BE2C (cell line): ENCODE data around the gene PKP2.
"Not testable (repeated sequence)": the region's sequence is repeated elsewhere in the genome, so short reads cannot be mapped to it uniquely, and the experiment has no call there.

Experiments
- DNase-seq: peaks from one replicate; pipeline ENCODE4 v3.0.0-alpha.2; 2020
- H3K27me3 ChIP-seq: fragments of 250-450 bp; sonication (Bioruptor Pico); 2 replicates; pipeline ENCODE4 v1.5.1; 2020; ENCODE audit warnings: mild to moderate bottlenecking
- H3K36me3 ChIP-seq: fragments of 250-450 bp; sonication (Bioruptor Pico); 2 replicates; pipeline ENCODE4 v1.5.1; 2020; ENCODE audit warnings: mild to moderate bottlenecking
- H3K4me1 ChIP-seq: fragments of 250-450 bp; sonication (Bioruptor Pico); 2 replicates; pipeline ENCODE4 v1.5.1; 2020
- H3K4me3 ChIP-seq: 2 replicates; pipeline ENCODE4 v1.5.1; 2011; ENCODE audit warnings: low read depth, low read length
- H3K9me3 ChIP-seq: fragments of 250-450 bp; sonication (Bioruptor Pico); 2 replicates; pipeline ENCODE4 v1.5.1; 2020
- TF ChIP-seq, protein P1 (sequence below): IDR thresholded peaks from 2 replicates; pipeline ENCODE4 v1.5.1; 2012; ENCODE audit warnings: mild to moderate bottlenecking, low read depth, low read length

Gene PKP2

DNA sequence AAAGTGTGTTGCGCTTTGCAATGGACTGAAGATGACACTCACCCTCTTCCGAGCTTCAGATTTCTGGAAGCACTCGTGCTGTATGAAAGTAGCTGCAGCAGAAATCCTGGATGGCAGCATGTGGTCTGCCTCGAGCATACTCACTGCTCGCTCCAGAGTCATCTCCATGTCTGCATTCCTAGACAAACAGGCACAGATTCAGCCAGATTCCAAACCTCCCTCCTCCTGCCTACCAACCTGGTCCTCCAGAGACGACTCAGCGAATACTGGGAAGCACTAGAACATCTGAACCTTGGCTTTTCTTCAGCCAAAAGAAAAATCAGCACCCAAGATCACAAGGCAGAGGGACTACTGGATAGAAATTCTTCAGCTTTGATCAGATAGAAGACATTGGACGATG is 27.7 kb downstream of the PKP2 start:
- DNase-seq = no peak
- no peak overlapping the region for H3K4me3 ChIP-seq
- no peaks in the 10 kb centered on the region for H3K4me1 ChIP-seq
- H3K9me3 ChIP-seq = no peaks in the 10 kb centered on the region
- TF ChIP-seq, protein P1, sequence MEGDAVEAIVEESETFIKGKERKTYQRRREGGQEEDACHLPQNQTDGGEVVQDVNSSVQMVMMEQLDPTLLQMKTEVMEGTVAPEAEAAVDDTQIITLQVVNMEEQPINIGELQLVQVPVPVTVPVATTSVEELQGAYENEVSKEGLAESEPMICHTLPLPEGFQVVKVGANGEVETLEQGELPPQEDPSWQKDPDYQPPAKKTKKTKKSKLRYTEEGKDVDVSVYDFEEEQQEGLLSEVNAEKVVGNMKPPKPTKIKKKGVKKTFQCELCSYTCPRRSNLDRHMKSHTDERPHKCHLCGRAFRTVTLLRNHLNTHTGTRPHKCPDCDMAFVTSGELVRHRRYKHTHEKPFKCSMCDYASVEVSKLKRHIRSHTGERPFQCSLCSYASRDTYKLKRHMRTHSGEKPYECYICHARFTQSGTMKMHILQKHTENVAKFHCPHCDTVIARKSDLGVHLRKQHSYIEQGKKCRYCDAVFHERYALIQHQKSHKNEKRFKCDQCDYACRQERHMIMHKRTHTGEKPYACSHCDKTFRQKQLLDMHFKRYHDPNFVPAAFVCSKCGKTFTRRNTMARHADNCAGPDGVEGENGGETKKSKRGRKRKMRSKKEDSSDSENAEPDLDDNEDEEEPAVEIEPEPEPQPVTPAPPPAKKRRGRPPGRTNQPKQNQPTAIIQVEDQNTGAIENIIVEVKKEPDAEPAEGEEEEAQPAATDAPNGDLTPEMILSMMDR = no peak
- H3K36me3 ChIP-seq = no peaks in the 10 kb centered on the region
- H3K27me3 ChIP-seq = no peaks in the 10 kb centered on the region

DNA sequence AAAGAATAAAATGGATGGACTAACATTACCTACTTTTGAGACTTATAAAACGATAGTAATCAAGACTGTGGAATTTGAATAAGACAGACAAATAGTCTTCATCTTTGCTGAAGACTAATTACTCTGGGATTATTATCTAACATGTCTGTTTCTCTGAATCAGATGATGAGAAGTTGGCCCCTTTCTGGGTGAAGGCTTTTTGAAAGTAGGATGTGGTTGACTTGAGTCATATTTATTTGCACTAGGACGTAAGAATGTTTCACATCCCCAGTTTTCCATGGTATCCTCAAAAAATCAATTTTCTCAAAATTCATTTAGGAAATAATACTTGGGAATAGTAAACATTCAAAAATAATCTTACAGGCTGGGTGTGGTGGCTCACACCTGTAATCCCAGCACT is 31.8 kb downstream of the PKP2 start:
- Histone ChIP-seq H3K36me3 (no peaks in the 10 kb centered on the region), H3K4me1 (no peaks in the 10 kb centered on the region)
- TF ChIP-seq, protein P1 = no peak

DNA sequence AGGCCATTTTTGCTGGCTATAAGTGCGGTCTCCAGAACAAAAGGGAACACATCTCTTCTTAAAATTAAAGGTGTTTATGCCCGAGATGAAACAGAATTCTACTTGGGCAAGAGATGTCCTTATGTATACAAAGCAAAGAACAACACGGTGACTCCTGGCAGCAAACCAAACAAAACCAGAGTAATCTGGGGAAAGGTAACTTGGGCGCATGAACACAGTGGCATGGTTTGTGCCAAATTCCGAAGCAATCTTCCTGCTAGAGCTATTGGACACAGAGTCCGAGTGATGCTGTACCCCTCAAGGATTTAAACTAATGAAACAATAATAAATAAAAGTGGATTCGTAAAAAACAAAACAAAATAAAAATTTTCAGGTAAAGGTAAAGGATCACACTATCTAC is 33.4 kb downstream of the PKP2 start:
- DNase-seq = no peak
- H3K9me3 ChIP-seq = no peaks in the 10 kb centered on the region
- no peaks in the 10 kb centered on the region for H3K27me3 ChIP-seq
- no peak overlapping the region for H3K4me3 ChIP-seq
- no peaks in the 10 kb centered on the region for H3K36me3 ChIP-seq
- TF ChIP-seq, protein P1 = no peak
- H3K4me1 ChIP-seq = no peaks in the 10 kb centered on the region

More for the DNA sequence above, 31.8 kb downstream of the PKP2 start:
- no peaks in the 10 kb centered on the region for H3K27me3 ChIP-seq
- H3K9me3 ChIP-seq = no peaks in the 10 kb centered on the region
- no peak overlapping the region for H3K4me3 ChIP-seq
- DNase-seq = no peak

DNA sequence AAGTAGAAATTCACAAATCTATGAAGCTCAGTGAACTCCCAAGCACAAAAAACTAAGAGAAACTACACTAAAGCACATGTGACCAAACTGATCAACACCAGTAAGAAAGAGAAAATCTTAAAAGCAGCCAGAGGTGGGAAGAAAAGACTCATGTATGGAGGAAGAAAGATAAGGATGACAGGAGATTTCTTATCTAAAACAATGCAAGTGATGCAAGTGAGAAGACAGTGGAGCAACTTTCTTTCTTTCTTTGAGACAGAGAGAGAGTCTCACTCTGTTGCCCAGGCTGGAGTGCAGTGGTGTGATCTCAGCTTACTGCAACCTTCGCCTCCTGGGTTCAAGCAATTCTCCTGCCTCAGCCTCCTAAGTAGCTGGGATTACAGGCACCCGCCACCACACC is 34.9 kb downstream of the PKP2 start:
- not testable (repeated sequence) for DNase-seq, H3K4me3 ChIP-seq, H3K27me3 ChIP-seq, H3K9me3 ChIP-seq, H3K36me3 ChIP-seq, H3K4me1 ChIP-seq

DNA sequence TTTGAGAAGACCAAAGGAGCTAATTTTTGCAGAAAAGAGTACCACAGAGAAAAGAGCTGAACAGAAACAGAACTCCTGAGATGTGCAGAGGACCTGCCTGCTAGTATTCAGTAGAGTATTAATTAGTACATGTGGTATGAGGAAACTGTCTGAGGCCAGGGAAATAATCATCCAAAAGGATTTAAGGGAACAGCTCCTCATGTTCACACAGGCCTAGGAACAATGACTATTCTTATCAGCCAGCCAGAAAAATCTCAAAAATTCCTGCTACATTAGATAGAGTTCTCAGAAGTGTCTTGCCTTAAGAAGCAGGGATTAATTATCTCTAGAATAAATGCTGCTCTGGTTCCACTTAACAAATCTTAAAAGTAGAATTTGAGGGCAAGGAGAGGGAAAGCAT is 36.4 kb downstream of the PKP2 start:
- Histone ChIP-seq H3K9me3 (no peaks in the 10 kb centered on the region), H3K4me3 (no peak overlapping the region), H3K27me3 (no peaks in the 10 kb centered on the region), H3K36me3 (no peaks in the 10 kb centered on the region), H3K4me1 (no peaks in the 10 kb centered on the region)
- TF ChIP-seq, protein P1 = no peak
- DNase-seq = no peak

DNA sequence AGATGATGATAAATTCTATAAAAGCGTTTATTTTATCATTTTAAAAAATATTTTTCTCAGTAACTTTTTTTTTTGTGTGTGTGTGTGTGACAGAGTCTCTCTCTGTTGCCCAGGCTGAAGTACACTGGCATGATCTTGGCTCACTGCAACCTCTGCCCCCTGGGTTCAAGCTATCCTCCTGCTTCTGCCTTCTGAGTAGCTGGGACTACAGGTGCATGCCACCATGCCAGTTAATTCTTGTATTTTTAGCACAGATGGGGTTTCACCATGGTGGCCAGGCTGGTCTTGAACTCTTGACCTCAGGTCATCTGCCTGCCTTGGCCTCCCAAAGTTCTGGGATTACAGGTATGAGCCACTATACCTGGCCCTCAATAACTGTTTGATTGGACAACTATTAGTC is 37.2 kb downstream of the PKP2 start:
- Histone ChIP-seq H3K9me3 (no peaks in the 10 kb centered on the region), H3K4me3 (no peak overlapping the region), H3K36me3 (no peaks in the 10 kb centered on the region), H3K4me1 (no peaks in the 10 kb centered on the region), H3K27me3 (no peaks in the 10 kb centered on the region)
- TF ChIP-seq, protein P1 = no peak
- DNase-seq = no peak

DNA sequence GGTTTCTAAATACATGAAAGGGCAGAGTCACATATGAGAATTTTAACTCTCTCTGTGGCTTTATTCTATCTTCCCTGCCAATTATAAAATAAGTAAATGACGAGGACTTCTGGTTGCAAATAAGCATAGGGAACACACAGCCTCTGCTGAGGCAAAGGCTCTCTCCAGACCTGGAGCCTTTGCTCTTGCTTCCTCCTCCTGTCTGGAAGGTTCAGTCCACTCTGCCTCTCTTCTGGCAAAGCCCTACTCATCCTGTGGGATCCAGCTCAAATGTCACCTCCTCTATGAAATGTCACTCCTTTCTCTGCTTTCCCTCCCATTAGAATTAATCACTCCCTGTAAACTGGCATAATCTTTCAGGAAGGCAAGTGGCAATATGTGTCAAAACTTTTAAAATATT is 41.9 kb downstream of the PKP2 start:
- Histone ChIP-seq H3K9me3 (no peaks in the 10 kb centered on the region), H3K36me3 (no peaks in the 10 kb centered on the region), H3K4me1 (no peaks in the 10 kb centered on the region), H3K4me3 (no peak overlapping the region), H3K27me3 (no peaks in the 10 kb centered on the region)
- TF ChIP-seq, protein P1 = no peak
- DNase-seq = no peak
